HepG2 (cell line): ENCODE measurements around the gene STK11. TPM values are rescaled to one million over a fixed set of nuclear protein-coding genes. Genes with fewer than 3 reads are reported as not detected.

Experiments
- ARNT ChIP-seq: fragments of 450-650 bp; IDR thresholded peaks from 2 replicates; pipeline ENCODE4 v1.6.1; 2017
- ELF4 ChIP-seq: sonication (generic); formaldehyde crosslinking; IDR thresholded peaks from 2 replicates; pipeline ENCODE4 v1.5.0; 2020; ENCODE audit warnings: missing genetic modification reagents, mild to moderate bottlenecking, moderate library complexity, borderline replicate concordance
- JARID2 ChIP-seq: sonication (generic); formaldehyde crosslinking; IDR thresholded peaks from 2 replicates; pipeline ENCODE4 v1.8.1; 2023; ENCODE audit warnings: missing genetic modification reagents, inconsistent platforms; ENCODE audit not compliant: insufficient replicate concordance
- KDM2A ChIP-seq: sonication (generic); formaldehyde crosslinking; IDR thresholded peaks from 2 replicates; pipeline ENCODE4 v1.4.0; 2020; ENCODE audit warnings: low read depth, missing genetic modification reagents, borderline replicate concordance
- KDM6A ChIP-seq: IDR thresholded peaks from 2 replicates; pipeline ENCODE4 v1.6.1; 2016; ENCODE audit warnings: low read depth
- MLLT10 ChIP-seq: sonication (generic); formaldehyde crosslinking; IDR thresholded peaks from 2 replicates; pipeline ENCODE4 v1.4.0; 2020; ENCODE audit warnings: missing genetic modification reagents
- MTA1 ChIP-seq: sonication (generic); formaldehyde crosslinking; IDR thresholded peaks from 2 replicates; pipeline ENCODE4 v1.4.0; 2020; ENCODE audit warnings: missing genetic modification reagents, mild to moderate bottlenecking, borderline replicate concordance
- RARA ChIP-seq: IDR thresholded peaks from 2 replicates; pipeline ENCODE4 v1.6.1; 2016; ENCODE audit warnings: missing genetic modification reagents, missing compliant biosample characterization
- RFX3 ChIP-seq: IDR thresholded peaks from 2 replicates; pipeline ENCODE4 v1.6.1; 2016; ENCODE audit warnings: missing biosample characterization, missing genetic modification reagents
- SCMH1 ChIP-seq: sonication (generic); formaldehyde crosslinking; IDR thresholded peaks from 2 replicates; pipeline ENCODE4 v1.9.0; 2021; ENCODE audit warnings: missing genetic modification reagents, mild to moderate bottlenecking, borderline replicate concordance
- SOX5 ChIP-seq: IDR thresholded peaks from 2 replicates; pipeline ENCODE4 v1.6.1; 2016; ENCODE audit warnings: borderline replicate concordance
- YEATS2 ChIP-seq: sonication (generic); formaldehyde crosslinking; IDR thresholded peaks from 2 replicates; pipeline ENCODE4 v1.4.0; 2020; ENCODE audit warnings: missing genetic modification reagents, borderline replicate concordance
- ZBTB38 ChIP-seq: sonication (generic); formaldehyde crosslinking; IDR thresholded peaks from 2 replicates; pipeline ENCODE4 v1.5.1; 2020; ENCODE audit warnings: mild to moderate bottlenecking, missing genetic modification reagents
- ZNF251 ChIP-seq: sonication (generic); formaldehyde crosslinking; IDR thresholded peaks from 2 replicates; pipeline ENCODE4 v1.9.0; 2021; ENCODE audit warnings: mild to moderate bottlenecking, missing genetic modification reagents
- ZNF430 ChIP-seq: sonication (generic); formaldehyde crosslinking; IDR thresholded peaks from 2 replicates; pipeline ENCODE4 v1.9.0; 2021; ENCODE audit warnings: mild to moderate bottlenecking, missing genetic modification reagents
- ZNF510 ChIP-seq: sonication (generic); formaldehyde crosslinking; IDR thresholded peaks from 2 replicates; pipeline ENCODE4 v1.4.0; 2020; ENCODE audit warnings: low read depth, mild to moderate bottlenecking, missing genetic modification reagents
- polyA plus RNA-seq, 8 experiments: library from polyadenylated mRNA; depleted of rRNA in 3 of 8; stranded (reverse) in 7 of 8; unstranded in 1 of 8; fragments of >200 nt; fragmentation: Illumina TruSeq in 4 of 8; extraction: Trizol in 4 of 8; gene quantifications; 2 replicates each; pipeline versions ENCODE4 v1.2.1 to v1.2.3, GENCODE V29; 2011 to 2016; ENCODE audit warnings: low read depth in 4 of 8, missing spikeins in 1 of 8, mixed read lengths in 1 of 8; ENCODE audit not compliant: insufficient read depth in 1 of 8
- total RNA-seq, 5 experiments: library from RNA; depleted of rRNA; stranded (reverse); fragments of >200 nt; fragmentation: Illumina TruSeq; extraction: Trizol; gene quantifications; 2 replicates each; pipeline ENCODE4 v1.2.3, GENCODE V29; 2016; ENCODE audit warnings: low read depth in 1 of 5
- TF ChIP-seq, protein P1 (sequence below): sonication (generic); formaldehyde crosslinking; IDR thresholded peaks from 2 replicates; pipeline ENCODE4 v1.8.0; 2022; ENCODE audit warnings: missing genetic modification reagents, mild to moderate bottlenecking, borderline replicate concordance
- TF ChIP-seq, protein P2 (sequence below): sonication (generic); formaldehyde crosslinking; IDR thresholded peaks from 2 replicates; pipeline ENCODE4 v1.5.0; 2020; ENCODE audit warnings: mild to moderate bottlenecking, missing genetic modification reagents
- TF ChIP-seq, protein P3 (sequence below): sonication (generic); formaldehyde crosslinking; IDR thresholded peaks from 2 replicates; pipeline ENCODE4 v1.4.0; 2020; ENCODE audit warnings: missing genetic modification reagents
- TF ChIP-seq, protein P4 (sequence below): sonication (generic); formaldehyde crosslinking; IDR thresholded peaks from 2 replicates; pipeline ENCODE4 v1.5.1; 2020; ENCODE audit warnings: mild to moderate bottlenecking, missing genetic modification reagents, moderate library complexity

STK11 gene
- total and polyA plus RNA-seq, 2 of the 13 experiments (the other 11 are each of a cell fraction or from before 2014, with no cell fraction given), result 27.5 to 43.6 TPM

DNA sequence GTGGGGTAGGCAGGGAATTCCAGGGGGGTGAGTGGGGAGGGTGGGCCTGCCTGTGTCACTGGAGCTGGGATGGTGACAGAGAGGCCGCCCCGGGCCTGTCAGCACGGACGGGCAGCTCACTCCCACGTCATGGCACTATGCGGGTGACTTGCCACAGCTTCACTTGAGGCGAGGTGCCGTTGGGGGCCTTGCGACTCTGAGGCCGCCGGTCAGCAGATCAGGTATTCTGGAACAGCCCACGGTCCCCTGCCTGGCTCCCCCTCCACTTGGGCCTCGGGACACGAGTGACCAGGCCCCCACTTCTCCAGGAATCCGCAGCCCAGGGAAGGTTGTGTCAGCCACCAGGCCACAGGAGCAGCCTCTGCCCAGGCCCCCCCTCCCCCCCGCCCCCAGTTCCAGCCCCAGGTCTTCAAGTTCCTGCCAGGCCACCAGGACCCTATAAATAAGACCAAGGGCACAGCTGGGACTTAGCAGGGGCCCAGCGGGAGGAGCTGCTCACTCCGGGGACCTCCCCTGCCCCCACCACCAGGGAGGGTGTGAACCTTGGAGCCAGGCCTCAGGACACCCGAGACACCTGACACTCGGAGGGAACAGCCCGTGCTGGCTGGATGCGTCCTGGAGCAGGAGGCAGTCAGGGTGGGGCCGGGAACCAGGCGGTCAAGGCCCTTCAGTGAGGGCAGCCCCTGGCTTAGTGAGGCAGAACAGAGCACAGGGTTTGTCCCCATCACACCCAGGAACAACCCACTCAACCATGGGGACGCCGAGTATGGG, 40.1 kb downstream of the STK11 start (continued):
- TF ChIP-seq ZBTB38 (CRISPR knock-in tag) (no peak), ELF4 (no peak), JARID2 (CRISPR knock-in tag) (no peak), RARA (peak; percentile 86), ZNF430 (CRISPR knock-in tag) (peak; percentile 3; the same call in 1 of the 2 replicates), ZNF251 (CRISPR knock-in tag) (no peak), MLLT10 (CRISPR knock-in tag) (no peak), MTA1 (peak; percentile 50; the same call in 1 of the 2 replicates), KDM2A (CRISPR knock-in tag) (peak; percentile 77), YEATS2 (CRISPR knock-in tag) (no peak), ZNF510 (CRISPR knock-in tag) (no peak), SCMH1 (CRISPR knock-in tag) (no peak), SOX5 (CRISPR knock-in tag) (no peak), RFX3 (no peak), ARNT (no peak), KDM6A (CRISPR knock-in tag) (0 out of 2 replicates have a peak, but pooled peaks have one; percentile 43)
- TF ChIP-seq, protein P1, sequence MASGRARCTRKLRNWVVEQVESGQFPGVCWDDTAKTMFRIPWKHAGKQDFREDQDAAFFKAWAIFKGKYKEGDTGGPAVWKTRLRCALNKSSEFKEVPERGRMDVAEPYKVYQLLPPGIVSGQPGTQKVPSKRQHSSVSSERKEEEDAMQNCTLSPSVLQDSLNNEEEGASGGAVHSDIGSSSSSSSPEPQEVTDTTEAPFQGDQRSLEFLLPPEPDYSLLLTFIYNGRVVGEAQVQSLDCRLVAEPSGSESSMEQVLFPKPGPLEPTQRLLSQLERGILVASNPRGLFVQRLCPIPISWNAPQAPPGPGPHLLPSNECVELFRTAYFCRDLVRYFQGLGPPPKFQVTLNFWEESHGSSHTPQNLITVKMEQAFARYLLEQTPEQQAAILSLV (CRISPR knock-in tag), result peak; percentile 53; the same call in 1 of the 2 replicates
- TF ChIP-seq, protein P2, sequence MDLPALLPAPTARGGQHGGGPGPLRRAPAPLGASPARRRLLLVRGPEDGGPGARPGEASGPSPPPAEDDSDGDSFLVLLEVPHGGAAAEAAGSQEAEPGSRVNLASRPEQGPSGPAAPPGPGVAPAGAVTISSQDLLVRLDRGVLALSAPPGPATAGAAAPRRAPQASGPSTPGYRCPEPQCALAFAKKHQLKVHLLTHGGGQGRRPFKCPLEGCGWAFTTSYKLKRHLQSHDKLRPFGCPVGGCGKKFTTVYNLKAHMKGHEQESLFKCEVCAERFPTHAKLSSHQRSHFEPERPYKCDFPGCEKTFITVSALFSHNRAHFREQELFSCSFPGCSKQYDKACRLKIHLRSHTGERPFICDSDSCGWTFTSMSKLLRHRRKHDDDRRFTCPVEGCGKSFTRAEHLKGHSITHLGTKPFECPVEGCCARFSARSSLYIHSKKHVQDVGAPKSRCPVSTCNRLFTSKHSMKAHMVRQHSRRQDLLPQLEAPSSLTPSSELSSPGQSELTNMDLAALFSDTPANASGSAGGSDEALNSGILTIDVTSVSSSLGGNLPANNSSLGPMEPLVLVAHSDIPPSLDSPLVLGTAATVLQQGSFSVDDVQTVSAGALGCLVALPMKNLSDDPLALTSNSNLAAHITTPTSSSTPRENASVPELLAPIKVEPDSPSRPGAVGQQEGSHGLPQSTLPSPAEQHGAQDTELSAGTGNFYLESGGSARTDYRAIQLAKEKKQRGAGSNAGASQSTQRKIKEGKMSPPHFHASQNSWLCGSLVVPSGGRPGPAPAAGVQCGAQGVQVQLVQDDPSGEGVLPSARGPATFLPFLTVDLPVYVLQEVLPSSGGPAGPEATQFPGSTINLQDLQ (CRISPR knock-in tag), result no peak
- TF ChIP-seq, protein P3, sequence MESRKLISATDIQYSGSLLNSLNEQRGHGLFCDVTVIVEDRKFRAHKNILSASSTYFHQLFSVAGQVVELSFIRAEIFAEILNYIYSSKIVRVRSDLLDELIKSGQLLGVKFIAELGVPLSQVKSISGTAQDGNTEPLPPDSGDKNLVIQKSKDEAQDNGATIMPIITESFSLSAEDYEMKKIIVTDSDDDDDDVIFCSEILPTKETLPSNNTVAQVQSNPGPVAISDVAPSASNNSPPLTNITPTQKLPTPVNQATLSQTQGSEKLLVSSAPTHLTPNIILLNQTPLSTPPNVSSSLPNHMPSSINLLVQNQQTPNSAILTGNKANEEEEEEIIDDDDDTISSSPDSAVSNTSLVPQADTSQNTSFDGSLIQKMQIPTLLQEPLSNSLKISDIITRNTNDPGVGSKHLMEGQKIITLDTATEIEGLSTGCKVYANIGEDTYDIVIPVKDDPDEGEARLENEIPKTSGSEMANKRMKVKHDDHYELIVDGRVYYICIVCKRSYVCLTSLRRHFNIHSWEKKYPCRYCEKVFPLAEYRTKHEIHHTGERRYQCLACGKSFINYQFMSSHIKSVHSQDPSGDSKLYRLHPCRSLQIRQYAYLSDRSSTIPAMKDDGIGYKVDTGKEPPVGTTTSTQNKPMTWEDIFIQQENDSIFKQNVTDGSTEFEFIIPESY (CRISPR knock-in tag), result no peak
- TF ChIP-seq, protein P4, sequence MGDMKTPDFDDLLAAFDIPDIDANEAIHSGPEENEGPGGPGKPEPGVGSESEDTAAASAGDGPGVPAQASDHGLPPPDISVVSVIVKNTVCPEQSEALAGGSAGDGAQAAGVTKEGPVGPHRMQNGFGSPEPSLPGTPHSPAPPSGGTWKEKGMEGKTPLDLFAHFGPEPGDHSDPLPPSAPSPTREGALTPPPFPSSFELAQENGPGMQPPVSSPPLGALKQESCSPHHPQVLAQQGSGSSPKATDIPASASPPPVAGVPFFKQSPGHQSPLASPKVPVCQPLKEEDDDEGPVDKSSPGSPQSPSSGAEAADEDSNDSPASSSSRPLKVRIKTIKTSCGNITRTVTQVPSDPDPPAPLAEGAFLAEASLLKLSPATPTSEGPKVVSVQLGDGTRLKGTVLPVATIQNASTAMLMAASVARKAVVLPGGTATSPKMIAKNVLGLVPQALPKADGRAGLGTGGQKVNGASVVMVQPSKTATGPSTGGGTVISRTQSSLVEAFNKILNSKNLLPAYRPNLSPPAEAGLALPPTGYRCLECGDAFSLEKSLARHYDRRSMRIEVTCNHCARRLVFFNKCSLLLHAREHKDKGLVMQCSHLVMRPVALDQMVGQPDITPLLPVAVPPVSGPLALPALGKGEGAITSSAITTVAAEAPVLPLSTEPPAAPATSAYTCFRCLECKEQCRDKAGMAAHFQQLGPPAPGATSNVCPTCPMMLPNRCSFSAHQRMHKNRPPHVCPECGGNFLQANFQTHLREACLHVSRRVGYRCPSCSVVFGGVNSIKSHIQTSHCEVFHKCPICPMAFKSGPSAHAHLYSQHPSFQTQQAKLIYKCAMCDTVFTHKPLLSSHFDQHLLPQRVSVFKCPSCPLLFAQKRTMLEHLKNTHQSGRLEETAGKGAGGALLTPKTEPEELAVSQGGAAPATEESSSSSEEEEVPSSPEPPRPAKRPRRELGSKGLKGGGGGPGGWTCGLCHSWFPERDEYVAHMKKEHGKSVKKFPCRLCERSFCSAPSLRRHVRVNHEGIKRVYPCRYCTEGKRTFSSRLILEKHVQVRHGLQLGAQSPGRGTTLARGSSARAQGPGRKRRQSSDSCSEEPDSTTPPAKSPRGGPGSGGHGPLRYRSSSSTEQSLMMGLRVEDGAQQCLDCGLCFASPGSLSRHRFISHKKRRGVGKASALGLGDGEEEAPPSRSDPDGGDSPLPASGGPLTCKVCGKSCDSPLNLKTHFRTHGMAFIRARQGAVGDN, result peak; percentile 69
